GM23338 (cell line): ENCODE results near the gene SH3D19. TPM values are rescaled to one million over a fixed set of nuclear protein-coding genes. Genes with fewer than 3 reads are reported as not detected.

ENCODE experiments used
- ATAC-seq: fragments of 200-7000 bp; cut with Tn5 transposase; 3 replicates; pipeline ENCODE4 v1.9.1; 2020
- DNase-seq: peaks from one replicate; pipeline ENCODE4 v3.0.0-alpha.2; 2015; ENCODE audit warnings: low spot score
- H2AFZ ChIP-seq: fragments of 200-600 bp; sonication (generic); 2 replicates; pipeline ENCODE4 v1.8.0; 2016; ENCODE audit warnings: antibody characterized with exemption, mild to moderate bottlenecking, moderate library complexity
- H3F3A ChIP-seq: fragments of 200-600 bp; sonication (generic); replicated peaks from 2 replicates; pipeline ENCODE4 v1.8.0; 2017; ENCODE audit warnings: antibody characterized with exemption, mixed run types, low read depth
- H3K27ac ChIP-seq: fragments of 200-600 bp; sonication (generic); 2 replicates; pipeline ENCODE4 v1.6.1; 2016; ENCODE audit warnings: low read depth
- H3K27me3 ChIP-seq: fragments of 200-600 bp; sonication (generic); 2 replicates; pipeline ENCODE4 v1.8.0; 2016; ENCODE audit warnings: mild to moderate bottlenecking, mixed run types, moderate library complexity; ENCODE audit not compliant: insufficient read depth
- H3K36me3 ChIP-seq: fragments of 200-600 bp; sonication (generic); 2 replicates; pipeline ENCODE4 v1.8.0; 2016; ENCODE audit warnings: mild to moderate bottlenecking; ENCODE audit not compliant: insufficient read depth
- H3K4me1 ChIP-seq: fragments of 200-600 bp; sonication (generic); 2 replicates; pipeline ENCODE4 v1.8.0; 2016; ENCODE audit warnings: mild to moderate bottlenecking, moderate library complexity; ENCODE audit not compliant: insufficient read depth
- H3K4me2 ChIP-seq: fragments of 200-600 bp; sonication (generic); 2 replicates; pipeline ENCODE4 v1.7.1; 2017; ENCODE audit warnings: mixed run types
- H3K4me3 ChIP-seq: fragments of 200-600 bp; sonication (generic); 2 replicates; pipeline ENCODE4 v1.6.1; 2016; ENCODE audit warnings: mixed run types
- H3K79me2 ChIP-seq: fragments of 200-600 bp; sonication (generic); replicated peaks from 2 replicates; pipeline ENCODE4 v1.8.0; 2017; ENCODE audit warnings: mild to moderate bottlenecking; ENCODE audit not compliant: insufficient read depth
- H3K9me2 ChIP-seq: fragments of 200-600 bp; sonication (generic); 2 replicates; pipeline ENCODE4 v1.8.0; 2017; ENCODE audit not compliant: insufficient read depth
- H4K20me1 ChIP-seq: fragments of 200-600 bp; sonication (generic); replicated peaks from 2 replicates; pipeline ENCODE4 v1.8.0; 2017; ENCODE audit warnings: mild to moderate bottlenecking; ENCODE audit not compliant: insufficient read depth
- H3K27ac Mint-ChIP-seq: 2 replicates; pipeline ENCODE4 v1.8.0; 2020; ENCODE audit warnings: inconsistent platforms, mild to moderate bottlenecking, moderate library complexity, mixed read lengths
- H3K27me3 Mint-ChIP-seq: 3 replicates; pipeline ENCODE4 v1.8.0; 2022; ENCODE audit warnings: low read depth, mild to moderate bottlenecking, moderate library complexity, mixed read lengths, inconsistent platforms; ENCODE audit not compliant: insufficient read depth, poor library complexity
- H3K36me3 Mint-ChIP-seq: 3 replicates; pipeline ENCODE4 v1.8.0; 2021; ENCODE audit warnings: low read depth, mild to moderate bottlenecking, inconsistent platforms, moderate library complexity, mixed read lengths
- H3K4me1 Mint-ChIP-seq: 3 replicates; pipeline ENCODE4 v1.8.0; 2020; ENCODE audit warnings: mild to moderate bottlenecking, inconsistent platforms, mixed read lengths
- H3K4me3 Mint-ChIP-seq: 3 replicates; pipeline ENCODE4 v1.8.0; 2021; ENCODE audit warnings: moderate library complexity, mild to moderate bottlenecking, inconsistent platforms, mixed read lengths
- H3K9me3 Mint-ChIP-seq: 3 replicates; pipeline ENCODE4 v1.8.0; 2020; ENCODE audit warnings: moderate library complexity, mild to moderate bottlenecking, inconsistent platforms, mixed read lengths
- CREB1 ChIP-seq: fragments of 250-450 bp; sonication (Bioruptor Pico); IDR thresholded peaks from 2 replicates; pipeline ENCODE4 v1.5.0; 2020; ENCODE audit warnings: low read depth, mild to moderate bottlenecking, moderate library complexity
- ETS1 ChIP-seq: IDR thresholded peaks from 2 replicates; pipeline ENCODE4 v1.6.1; 2016; ENCODE audit warnings: antibody characterized with exemption
- EZH2phosphoT487 ChIP-seq: fragments of 200-600 bp; sonication (generic); IDR thresholded peaks from one replicate; pipeline ENCODE4 v1.8.1; 2018; ENCODE audit warnings: antibody characterized with exemption; ENCODE audit not compliant: unreplicated experiment
- JUNB ChIP-seq: IDR thresholded peaks from one replicate; pipeline ENCODE4 v1.6.1; 2016; ENCODE audit warnings: antibody characterized with exemption; ENCODE audit not compliant: unreplicated experiment
- REST ChIP-seq: IDR thresholded peaks from one replicate; pipeline ENCODE4 v1.6.1; 2018; ENCODE audit warnings: antibody characterized with exemption; ENCODE audit not compliant: unreplicated experiment
- STAT1 ChIP-seq: IDR thresholded peaks from one replicate; pipeline ENCODE4 v1.6.1; 2016; ENCODE audit warnings: antibody characterized with exemption; ENCODE audit not compliant: unreplicated experiment
- ZNF114 ChIP-seq: fragments of 250-450 bp; sonication (Bioruptor Pico); IDR thresholded peaks from 2 replicates; pipeline ENCODE4 v1.5.0; 2020; ENCODE audit warnings: mild to moderate bottlenecking, moderate library complexity
- ZNF462 ChIP-seq: fragments of 250-450 bp; sonication (Bioruptor Pico); IDR thresholded peaks from 2 replicates; pipeline ENCODE4 v1.5.0; 2020; ENCODE audit warnings: mild to moderate bottlenecking, moderate library complexity
- polyA plus RNA-seq: library from polyadenylated mRNA; unstranded; fragments of >200 nt; fragmentation: Nextera tagmentation; extraction: Ambion mirVana; gene quantifications from 2 replicates; pipeline ENCODE4 v1.2.1, GENCODE V29; 2016
- total RNA-seq: library from RNA; depleted of rRNA; stranded (reverse); fragments of >200 nt; shearing (Covaris generic); gene quantifications from 2 replicates; pipeline ENCODE4 v1.2.3, GENCODE V29; 2014

The SH3D19 gene
- total and polyA plus RNA-seq, 2 experiments from 2014 or later: 25.3 to 57.4 TPM

GRCh38 chr4:151091047-151091446 lies 234.4 kb downstream of the SH3D19 start:
- Histone ChIP-seq H3K27me3 (no peaks in the 10 kb centered on the region), H3F3A (no peaks in the 10 kb centered on the region), H3K9me2 (no peaks in the 10 kb centered on the region), H3K27ac (no peak overlapping the region), H3K4me3 (no peak overlapping the region), H3K4me2 (no peak overlapping the region), H2AFZ (0 out of 2 replicates have a peak overlapping the region, but pooled peaks have one; percentile 47), H3K36me3 (no peaks in the 10 kb centered on the region), H4K20me1 (no peaks in the 10 kb centered on the region), H3K4me1 (peaks cover 3% of the 10 kb centered on the region; the same call in 1 of the 2 replicates), H3K79me2 (no peaks in the 10 kb centered on the region)
- H3K27me3 Mint-ChIP-seq: peaks cover 7% of the 10 kb centered on the region
- H3K9me3 Mint-ChIP-seq: no peaks in the 10 kb centered on the region
- DNase-seq (no peak), ATAC-seq (no peak)
- no peak overlapping the region for H3K27ac Mint-ChIP-seq
- no peak for TF ChIP-seq JUNB
- no peak for TF ChIP-seq ZNF462 (CRISPR knock-in tag)
- no peak for TF ChIP-seq ETS1
- no peak for TF ChIP-seq EZH2phosphoT487
- TF ChIP-seq REST: no peak
- TF ChIP-seq STAT1: no peak
- no peak for TF ChIP-seq ZNF114 (CRISPR knock-in tag)
- TF ChIP-seq CREB1 (CRISPR knock-in tag): no peak
- peaks cover 19% of the 10 kb centered on the region; the same call in 2 of the 3 replicates for H3K4me1 Mint-ChIP-seq
- H3K4me3 Mint-ChIP-seq: no peak overlapping the region
- no peaks in the 10 kb centered on the region for H3K36me3 Mint-ChIP-seq
